Keratinocyte (primary cell): ENCODE measurements around the gene EPHB1. TPM values are rescaled to one million over a fixed set of nuclear protein-coding genes. Genes with fewer than 3 reads are reported as not detected.

Experiments used
- DNase-seq: peaks from one replicate; pipeline ENCODE4 v3.0.0-alpha.2; 2011; ENCODE audit warnings: low read depth, missing footprints, low spot score
- FAIRE-seq: peaks from 2 replicates; lab custom pipeline; 2011; peaks lifted over from hg19 to GRCh38; lab: Jason Lieb, UNC
- H2AFZ ChIP-seq: 2 replicates; pipeline ENCODE4 v1.6.0; 2012; ENCODE audit warnings: low read length, control low read depth, inconsistent platforms; ENCODE audit not compliant: control insufficient read depth
- H3K27ac ChIP-seq: 2 replicates; pipeline ENCODE4 v1.5.1; 2011; ENCODE audit warnings: low read length; ENCODE audit not compliant: control insufficient read depth, insufficient read depth
- H3K27me3 ChIP-seq: 3 replicates; pipeline ENCODE4 v1.6.0; 2011; ENCODE audit warnings: low read length; ENCODE audit not compliant: control insufficient read depth, insufficient read depth; ENCODE audit errors: extremely low read depth
- H3K36me3 ChIP-seq, 2 experiments: 2 replicates in 1 of 2; 3 replicates in 1 of 2; pipeline ENCODE4 v1.5.1; 2011; ENCODE audit warnings: low read length in 2 of 2, mild to moderate bottlenecking in 1 of 2; ENCODE audit not compliant: control insufficient read depth in 2 of 2, insufficient read depth in 2 of 2; ENCODE audit errors: extremely low read depth in 1 of 2
- H3K4me1 ChIP-seq: 3 replicates; pipeline ENCODE4 v1.5.1; 2011; ENCODE audit warnings: low read length; ENCODE audit not compliant: control insufficient read depth, insufficient read depth; ENCODE audit errors: extremely low read depth
- H3K4me2 ChIP-seq: 3 replicates; pipeline ENCODE4 v1.6.0; 2011; ENCODE audit warnings: low read depth, low read length; ENCODE audit not compliant: control insufficient read depth, insufficient read depth; ENCODE audit errors: extremely low read depth
- H3K4me3 ChIP-seq, 3 experiments: fragments of 200-600 bp in 1 of 3; sonication (generic) in 1 of 3; 2 replicates in 2 of 3; 3 replicates in 1 of 3; pipeline ENCODE4 v1.5.1; 2011 to 2016; ENCODE audit warnings: low read length in 3 of 3, mild to moderate bottlenecking in 3 of 3, control low read depth in 2 of 3, inconsistent platforms in 1 of 3, low read depth in 1 of 3, mixed read lengths in 1 of 3, mixed run types in 1 of 3, moderate library complexity in 1 of 3; ENCODE audit not compliant: control insufficient read depth in 2 of 3, insufficient read depth in 2 of 3; ENCODE audit errors: extremely low read depth in 1 of 3
- H3K79me2 ChIP-seq: 2 replicates; pipeline ENCODE4 v1.6.0; 2012; ENCODE audit warnings: low read length; ENCODE audit not compliant: control insufficient read depth, insufficient read depth
- H3K9ac ChIP-seq: 3 replicates; pipeline ENCODE4 v1.6.0; 2011; ENCODE audit warnings: low read length; ENCODE audit not compliant: control insufficient read depth, insufficient read depth; ENCODE audit errors: extremely low read depth
- H3K9me1 ChIP-seq: 3 replicates; pipeline ENCODE4 v1.6.0; 2011; ENCODE audit warnings: low read length; ENCODE audit not compliant: control insufficient read depth, insufficient read depth; ENCODE audit errors: extremely low read depth
- H3K9me3 ChIP-seq: 2 replicates; pipeline ENCODE4 v1.5.1; 2012; ENCODE audit warnings: low read depth, low read length; ENCODE audit not compliant: control insufficient read depth
- H4K20me1 ChIP-seq: 3 replicates; pipeline ENCODE4 v1.6.0; 2011; ENCODE audit warnings: low read length; ENCODE audit not compliant: control insufficient read depth, insufficient read depth; ENCODE audit errors: extremely low read depth
- CTCF ChIP-seq, 3 experiments: IDR thresholded peaks in 1 of 3; conservative IDR thresholded peaks in 1 of 3; optimal IDR thresholded peaks in 1 of 3; 2 replicates in 2 of 3; 3 replicates in 1 of 3; pipeline versions ENCODE3 to v1.5.1; 2011; ENCODE audit warnings: low read length in 3 of 3, mild to moderate bottlenecking in 3 of 3, moderate library complexity in 2 of 3, control low read depth in 1 of 3, inconsistent platforms in 1 of 3; ENCODE audit not compliant: insufficient read depth in 2 of 3; ENCODE audit errors: extremely low read depth in 1 of 3
- EZH2 ChIP-seq: IDR thresholded peaks from one replicate; pipeline ENCODE4 v1.6.1; 2012; ENCODE audit warnings: inconsistent platforms, mild to moderate bottlenecking, low read length, moderate library complexity
- dilution Hi-C: fragments of 300-500 bp; cut with MboI; formaldehyde crosslinking; loops from one replicate; pipeline ENCODE4 v1.7.0; 2020; ENCODE audit warnings: low sequenced_read_pairs; ENCODE audit not compliant: extremely low pct_ligation_motif_present
- polyA plus RNA-seq, 5 experiments: library from polyadenylated mRNA; depleted of rRNA in 3 of 5; stranded (reverse) in 3 of 5; stranded (forward) in 1 of 5; unstranded in 1 of 5; fragments of >200 nt; gene quantifications; 1 replicate in 1 of 5; 2 replicates in 3 of 5; 3 replicates in 1 of 5; pipeline versions ENCODE4 v1.2.1 to v1.2.3, GENCODE V29; 2011 to 2012; ENCODE audit warnings: missing spikeins in 2 of 5, low read depth in 1 of 5, low replicate concordance in 1 of 5

EPHB1 gene
- polyA plus RNA-seq, 1 donor (not counting 4 experiments of a cell fraction or from before 2014, with no cell fraction given), result 0.01 TPM

- Histone ChIP-seq H2AFZ (no peak overlapping the region), H3K36me3 (no peaks in the 10 kb centered on the region), H3K4me3 (no peak overlapping the region), H3K27ac (no peak overlapping the region), H3K4me1 (no peaks in the 10 kb centered on the region), H3K27me3 (no peaks in the 10 kb centered on the region), H4K20me1 (no peaks in the 10 kb centered on the region), H3K9me1 (no peaks in the 10 kb centered on the region), H3K9ac (no peak overlapping the region), H3K9me3 (no peaks in the 10 kb centered on the region), H3K79me2 (no peaks in the 10 kb centered on the region), H3K4me2 (no peak overlapping the region)
- FAIRE-seq, result no peak
- no peak for TF ChIP-seq EZH2
- no peak for TF ChIP-seq CTCF (optimal IDR thresholded peaks at IDR 0.05 in 1 of 3, IDR thresholded peaks at IDR 0.05 in 1 of 3, conservative IDR thresholded peaks at IDR 0.05 in 1 of 3; ENCODE audit: extremely low read depth in 1 of 3, insufficient read depth in 2 of 3, low read length in 3 of 3)
- dilution Hi-C loops, result no loop called here
- DNase-seq, result no peak
These were observed 339.6 kb downstream of the EPHB1 start for GRCh38 chr3:135134684-135135075.

GRCh38 chr3:135135445-135135844 is 340.4 kb downstream of the EPHB1 start:
- Histone ChIP-seq H2AFZ (no peak overlapping the region), H3K4me2 (no peak overlapping the region), H3K9me3 (no peaks in the 10 kb centered on the region), H3K9me1 (no peaks in the 10 kb centered on the region), H4K20me1 (no peaks in the 10 kb centered on the region), H3K4me1 (no peaks in the 10 kb centered on the region), H3K9ac (no peak overlapping the region), H3K79me2 (no peaks in the 10 kb centered on the region), H3K27ac (no peak overlapping the region), H3K27me3 (no peaks in the 10 kb centered on the region), H3K4me3 (no peak overlapping the region), H3K36me3 (no peaks in the 10 kb centered on the region)
- dilution Hi-C loops, result no loop called here
- DNase-seq, result no peak
- TF ChIP-seq EZH2 (no peak), CTCF (optimal IDR thresholded peaks at IDR 0.05 in 1 of 3, IDR thresholded peaks at IDR 0.05 in 1 of 3, conservative IDR thresholded peaks at IDR 0.05 in 1 of 3; ENCODE audit: extremely low read depth in 1 of 3, insufficient read depth in 2 of 3, low read length in 3 of 3) (no peak)
- no peak for FAIRE-seq
